GM18502 (cell line): Measurements from ENCODE around the gene PCNX2.
A peak's percentile ranks its signal among the peaks of the same experiment; 100 is the strongest.

ENCODE experiments used
- ATAC-seq: cut with Tn5 transposase; IDR thresholded peaks from one replicate; pipeline ENCODE4 v1.9.1; 2021; ENCODE audit warnings: mild to moderate bottlenecking; ENCODE audit not compliant: unreplicated experiment, poor library complexity

The PCNX2 gene

GRCh38 chr1:233295237-233295974 is at the start of gene PCNX2:
Gene PCNX2 (minus strand): TSS chr1:233295725. CDS start chr1:233295478, 247 bp downstream.
- ATAC-seq = peak; percentile 96

GRCh38 chr1:233343262-233343661 is 47.7 kb upstream of the PCNX2 start:
- no peak for ATAC-seq

- no peak for ATAC-seq
These were observed 46.6 kb upstream of the PCNX2 start for GRCh38 chr1:233342086-233342485.

- ATAC-seq = no peak
These were observed 45.5 kb upstream of the PCNX2 start for GRCh38 chr1:233340966-233341516.

GRCh38 chr1:233340031-233340555 is 44.6 kb upstream of the PCNX2 start:
- ATAC-seq = no peak

GRCh38 chr1:233338102-233338501 is 42.6 kb upstream of the PCNX2 start:
- ATAC-seq = no peak

- ATAC-seq = no peak
These were observed 42.0 kb upstream of the PCNX2 start for GRCh38 chr1:233337505-233337904.

- ATAC-seq = no peak
These were observed 41.3 kb upstream of the PCNX2 start for GRCh38 chr1:233336554-233337456.

- ATAC-seq = no peak
These were observed 38.6 kb upstream of the PCNX2 start for GRCh38 chr1:233334092-233334491.

GRCh38 chr1:233333086-233333485 is 37.6 kb upstream of the PCNX2 start:
- ATAC-seq = no peak

GRCh38 chr1:233331676-233332519 is 36.4 kb upstream of the PCNX2 start:
- no peak for ATAC-seq

GRCh38 chr1:233328142-233328921 is 32.8 kb upstream of the PCNX2 start:
- peak; percentile 26 for ATAC-seq

- ATAC-seq = peak; percentile 57
These were observed 32.2 kb upstream of the PCNX2 start, which contains the start of gene MAP3K21 for GRCh38 chr1:233327651-233328141. Gene MAP3K21 (plus strand): TSS chr1:233327724. CDS start chr1:233328029, 305 bp downstream.

GRCh38 chr1:233326811-233327650 is 31.5 kb upstream of the PCNX2 start:
- peak; percentile 91 for ATAC-seq

- ATAC-seq = no peak
These were observed 30.8 kb upstream of the PCNX2 start for GRCh38 chr1:233326319-233326718.

- no peak for ATAC-seq
These were observed 28.2 kb upstream of the PCNX2 start for GRCh38 chr1:233323718-233324117.

- no peak for ATAC-seq
These were observed 24.5 kb upstream of the PCNX2 start for GRCh38 chr1:233320023-233320422.

- no peak for ATAC-seq
These were observed 23.7 kb upstream of the PCNX2 start for GRCh38 chr1:233319272-233319671.
